NCI-H1694 (cell line): ENCODE results near the gene BRD7.

Experiments
- DNase-seq: peaks from one replicate; lab custom pipeline; 2025; lab: John Stamatoyannopoulos, UW

Gene BRD7

GRCh38 chr16:50389900-50390299 lies 21.1 kb upstream of the BRD7 start:
- DNase-seq: no peak

GRCh38 chr16:50388496-50388895 lies 19.7 kb upstream of the BRD7 start:
- DNase-seq: peak; percentile 27

- peak; percentile 92 for DNase-seq
These were observed 18.0 kb upstream of the BRD7 start for GRCh38 chr16:50386774-50387173.

GRCh38 chr16:50386139-50386538 lies 17.4 kb upstream of the BRD7 start:
- no peak for DNase-seq

GRCh38 chr16:50384500-50385135 lies 15.8 kb upstream of the BRD7 start:
- no peak for DNase-seq

GRCh38 chr16:50381679-50382440 lies 13.1 kb upstream of the BRD7 start:
- DNase-seq: no peak

- no peak for DNase-seq
These were observed 9.6 kb upstream of the BRD7 start for GRCh38 chr16:50378417-50378816.

GRCh38 chr16:50377001-50377400 lies 8.2 kb upstream of the BRD7 start:
- DNase-seq: no peak

- no peak for DNase-seq
These were observed 5.0 kb upstream of the BRD7 start for GRCh38 chr16:50373780-50374179.

GRCh38 chr16:50373345-50373701 lies 4.5 kb upstream of the BRD7 start:
- DNase-seq: no peak

- DNase-seq: peak; percentile 26
These were observed 4.0 kb upstream of the BRD7 start for GRCh38 chr16:50372611-50373344.

GRCh38 chr16:50371936-50372595 lies 3.3 kb upstream of the BRD7 start:
- no peak for DNase-seq

GRCh38 chr16:50371036-50371716 lies 2.4 kb upstream of the BRD7 start:
- no peak for DNase-seq

- DNase-seq: no peak
These were observed 481 bp upstream of the BRD7 start for GRCh38 chr16:50369133-50369804.

GRCh38 chr16:50367777-50368409 lies 895 bp downstream of the BRD7 start:
- DNase-seq: no peak

GRCh38 chr16:50365791-50366575 lies 2.8 kb downstream of the BRD7 start:
- DNase-seq: no peak

- DNase-seq: no peak
These were observed 5.1 kb downstream of the BRD7 start for GRCh38 chr16:50363656-50364055.

- DNase-seq: peak; percentile 64
These were observed 8.0 kb downstream of the BRD7 start for GRCh38 chr16:50360779-50361178.

- no peak for DNase-seq
These were observed 8.6 kb downstream of the BRD7 start for GRCh38 chr16:50360033-50360778.
